NCI-H526 treated with DMSO at 0.1 percent for 48 hours (cell line): ENCODE measurements around the gene MAN2A1.
"Not testable (repeated sequence)": the region's sequence is repeated elsewhere in the genome, so short reads cannot be mapped to it uniquely, and the experiment has no call there.

Experiments used
- DNase-seq: peaks from one replicate; lab custom pipeline; 2025; lab: John Stamatoyannopoulos, UW

Gene MAN2A1

DNA sequence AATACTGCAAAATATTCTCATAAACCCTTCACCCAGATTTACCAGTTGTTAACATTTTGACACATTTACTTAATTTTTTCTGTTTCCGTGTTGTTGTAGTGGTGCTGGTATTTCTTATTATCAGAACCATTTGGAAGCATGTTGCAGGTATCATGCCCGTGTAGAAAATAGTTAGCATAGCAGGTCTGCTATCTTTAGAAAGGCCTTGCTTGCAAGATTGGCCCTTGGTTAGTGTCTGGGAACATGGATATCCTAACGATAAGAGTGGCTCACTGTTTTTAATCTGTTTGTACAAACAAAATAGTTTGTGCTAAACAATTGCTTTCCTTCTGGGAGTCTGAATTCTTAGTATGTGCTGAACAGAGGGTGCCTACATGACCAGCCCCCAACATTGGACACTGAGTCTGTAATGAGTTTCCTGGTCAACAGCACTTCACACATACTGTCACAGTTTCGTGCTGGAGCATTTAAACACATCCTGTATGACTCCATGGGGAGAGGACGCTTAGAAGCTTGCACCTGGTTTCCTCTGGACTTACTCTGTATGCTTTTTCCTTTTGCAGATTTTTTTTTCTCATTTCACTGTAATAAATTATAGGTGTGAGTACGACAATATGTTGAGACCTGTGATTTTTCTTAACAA, 66.9 kb downstream of the MAN2A1 start:
- DNase-seq, result no peak

DNA sequence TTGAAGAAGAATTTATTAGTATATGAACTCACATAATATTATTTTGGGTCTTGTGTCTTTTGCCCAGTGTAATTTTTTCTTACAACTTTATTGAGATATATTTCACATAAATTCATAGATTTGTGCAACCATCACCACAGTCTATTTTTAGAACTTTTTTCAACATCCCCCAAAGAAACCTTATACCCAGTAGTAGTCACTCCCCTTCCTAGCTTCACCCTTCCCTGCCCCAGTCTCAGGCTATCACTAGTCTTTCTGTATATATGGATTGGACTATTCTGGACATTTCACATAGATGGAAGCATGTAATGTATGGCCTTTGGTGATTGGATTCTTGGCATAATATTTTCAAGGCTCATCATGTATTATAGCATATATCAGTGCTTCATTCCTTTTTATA, 67.8 kb downstream of the MAN2A1 start:
- DNase-seq, result no peak

DNA sequence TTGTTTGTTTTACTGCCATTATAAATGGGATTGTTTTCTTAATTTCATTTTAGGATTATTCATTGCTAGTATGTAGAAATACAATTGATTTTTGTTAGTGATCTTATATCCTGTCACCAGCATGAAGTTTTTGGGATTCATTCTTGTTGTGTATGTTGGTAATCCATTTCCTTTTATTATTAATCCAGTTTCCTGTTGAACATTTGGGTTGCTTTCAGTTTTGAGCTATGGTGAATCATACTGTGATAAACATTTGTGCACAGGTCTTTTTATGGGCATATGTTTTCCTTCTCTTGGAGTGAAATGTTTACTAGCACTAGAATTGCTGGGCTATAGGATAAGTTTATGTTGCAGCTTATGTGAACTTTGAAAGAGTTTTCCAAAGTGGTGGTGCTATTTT, 69.6 kb downstream of the MAN2A1 start:
- DNase-seq, result no peak

DNA sequence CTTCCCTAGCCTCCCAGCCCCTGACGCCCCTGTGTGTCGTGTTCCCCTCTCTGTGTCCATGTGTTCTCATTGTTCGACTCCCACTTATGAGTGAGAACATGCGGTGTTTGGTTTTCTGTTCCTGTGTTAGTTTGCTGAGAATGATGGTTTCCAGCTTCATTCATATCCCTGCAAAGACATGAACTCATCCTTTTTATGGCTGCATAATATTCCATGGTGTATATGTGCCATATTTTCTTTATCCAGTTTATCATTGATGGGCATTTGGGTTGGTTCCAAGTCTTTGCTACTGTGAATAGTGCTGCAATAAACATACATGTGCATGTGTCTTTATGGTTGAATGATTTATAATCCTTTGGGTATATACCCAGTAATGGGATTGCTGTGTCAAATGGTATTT, 70.4 kb downstream of the MAN2A1 start:
- not testable (repeated sequence) for DNase-seq

DNA sequence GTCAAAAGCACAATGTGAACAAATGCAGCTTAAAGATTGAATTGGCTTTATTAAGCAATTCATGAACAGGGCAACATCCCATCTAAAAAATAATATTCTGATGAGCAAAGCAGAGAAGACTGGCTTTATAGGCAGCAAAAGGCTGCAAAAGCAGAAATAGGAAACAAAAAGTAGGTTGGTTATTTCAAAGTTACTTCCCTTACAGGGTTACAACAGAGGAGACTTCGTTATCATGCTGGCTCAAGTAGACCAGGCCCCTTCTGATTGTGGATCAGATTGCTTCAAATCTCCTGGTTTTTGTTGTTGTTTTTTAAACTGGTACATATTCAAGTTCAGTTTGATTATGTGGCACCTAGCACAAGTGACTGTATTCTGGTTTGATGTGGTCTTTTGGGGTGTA, 73.1 kb downstream of the MAN2A1 start:
- DNase-seq, result no peak

DNA sequence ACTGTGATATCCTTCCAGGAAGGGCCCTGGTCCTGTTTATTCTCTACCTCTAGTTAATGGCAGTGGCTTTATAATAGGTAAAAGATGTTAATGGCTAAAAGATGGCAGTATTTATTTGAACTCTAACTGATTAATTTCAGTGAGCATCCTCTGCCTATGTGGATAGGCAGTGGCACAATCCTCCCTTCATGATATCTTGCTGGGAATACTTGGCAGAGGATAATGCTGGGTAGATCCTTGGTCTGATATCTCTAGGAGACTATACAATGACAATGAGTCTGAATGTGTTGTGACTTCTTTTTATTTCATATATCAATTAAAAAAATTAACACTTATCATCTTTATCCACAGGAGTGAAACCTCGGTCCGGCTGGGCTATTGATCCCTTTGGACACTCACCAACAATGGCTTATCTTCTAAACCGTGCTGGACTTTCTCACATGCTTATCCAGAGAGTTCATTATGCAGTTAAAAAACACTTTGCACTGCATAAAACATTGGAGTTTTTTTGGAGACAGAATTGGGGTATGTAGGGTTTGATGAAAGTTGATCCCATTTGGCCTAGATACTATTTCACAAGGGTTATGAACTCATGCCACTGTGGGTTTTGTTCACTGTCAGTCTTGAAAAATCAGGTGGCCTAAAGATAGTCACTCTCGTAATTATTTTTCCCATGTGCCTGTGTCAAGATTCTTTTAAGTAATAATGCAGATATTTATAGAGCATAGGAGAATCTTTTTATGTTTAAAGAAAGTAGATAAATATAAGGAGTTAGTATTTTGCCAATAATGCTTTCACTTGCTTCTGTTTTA, 77.7 kb downstream of the MAN2A1 start:
- DNase-seq, result no peak

DNA sequence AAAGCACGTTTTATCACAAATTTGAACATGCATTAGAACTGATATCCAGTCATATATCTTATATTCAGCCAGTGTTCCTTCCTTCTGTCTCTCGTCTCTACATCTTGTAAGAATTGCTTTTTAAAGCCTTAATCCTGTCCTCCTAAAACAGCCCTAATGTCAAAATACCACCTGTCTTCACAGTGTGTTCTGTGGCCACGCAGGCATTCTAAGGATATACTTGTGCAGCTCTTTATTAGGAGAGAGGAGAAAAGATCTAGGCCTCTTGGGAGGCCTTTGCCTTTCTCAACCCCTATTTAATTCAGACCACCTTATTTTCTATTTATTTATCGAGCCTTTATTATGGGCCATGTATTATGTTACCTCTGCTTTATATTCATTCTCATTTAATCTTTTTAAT, 78.3 kb downstream of the MAN2A1 start:
- no peak for DNase-seq

DNA sequence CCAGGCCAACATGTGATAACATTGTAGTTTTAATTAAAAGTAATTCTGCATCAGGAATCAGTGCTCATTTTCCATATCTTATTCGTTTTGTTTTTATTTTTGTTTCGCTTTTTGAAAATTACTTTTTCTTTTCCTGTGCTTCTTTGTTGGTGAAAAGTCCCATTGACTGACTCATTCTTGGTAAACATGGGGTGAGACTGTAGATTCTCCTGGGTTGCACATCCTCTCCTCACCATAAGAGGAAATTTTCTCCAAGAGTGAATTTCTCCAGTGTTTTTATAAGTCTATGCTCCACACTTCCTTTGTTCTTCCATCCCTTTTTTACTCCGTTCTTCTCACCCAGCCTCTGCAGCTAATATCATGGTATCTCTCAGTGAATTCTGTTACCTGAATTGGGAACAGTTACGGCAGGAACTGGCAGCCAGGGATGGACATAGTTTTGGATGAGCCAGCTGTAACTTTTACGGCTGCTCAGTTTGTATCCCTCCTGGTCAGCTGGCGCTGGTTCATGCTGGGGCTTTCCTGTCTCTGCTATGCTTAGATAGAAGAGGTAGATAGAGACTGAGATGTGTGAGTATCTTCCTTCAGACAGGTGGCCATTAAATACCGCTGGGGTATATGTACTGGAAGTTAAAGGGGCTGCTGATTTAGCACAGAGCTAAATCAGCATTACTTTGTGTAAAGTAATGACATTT, 80.0 kb downstream of the MAN2A1 start:
- DNase-seq, result no peak

DNA sequence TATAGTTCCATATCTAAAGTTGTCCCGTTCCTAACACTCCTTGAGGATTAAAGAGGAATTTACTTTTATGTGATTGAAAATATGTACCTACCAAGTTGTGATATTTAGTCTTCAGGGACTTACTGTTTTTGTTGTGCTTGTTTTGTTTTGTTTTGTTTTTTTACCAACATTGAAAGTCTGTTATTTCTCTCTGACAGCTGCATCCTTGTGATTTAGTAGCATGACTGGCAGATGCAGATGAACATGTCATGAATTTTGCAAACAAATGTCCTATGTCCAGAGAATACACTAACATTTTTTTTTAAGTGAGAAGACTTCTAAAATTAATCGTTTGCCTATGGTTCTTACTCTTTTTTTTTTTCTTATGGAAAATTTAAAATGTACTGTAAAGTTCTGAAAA, 85.4 kb downstream of the MAN2A1 start:
- no peak for DNase-seq

DNA sequence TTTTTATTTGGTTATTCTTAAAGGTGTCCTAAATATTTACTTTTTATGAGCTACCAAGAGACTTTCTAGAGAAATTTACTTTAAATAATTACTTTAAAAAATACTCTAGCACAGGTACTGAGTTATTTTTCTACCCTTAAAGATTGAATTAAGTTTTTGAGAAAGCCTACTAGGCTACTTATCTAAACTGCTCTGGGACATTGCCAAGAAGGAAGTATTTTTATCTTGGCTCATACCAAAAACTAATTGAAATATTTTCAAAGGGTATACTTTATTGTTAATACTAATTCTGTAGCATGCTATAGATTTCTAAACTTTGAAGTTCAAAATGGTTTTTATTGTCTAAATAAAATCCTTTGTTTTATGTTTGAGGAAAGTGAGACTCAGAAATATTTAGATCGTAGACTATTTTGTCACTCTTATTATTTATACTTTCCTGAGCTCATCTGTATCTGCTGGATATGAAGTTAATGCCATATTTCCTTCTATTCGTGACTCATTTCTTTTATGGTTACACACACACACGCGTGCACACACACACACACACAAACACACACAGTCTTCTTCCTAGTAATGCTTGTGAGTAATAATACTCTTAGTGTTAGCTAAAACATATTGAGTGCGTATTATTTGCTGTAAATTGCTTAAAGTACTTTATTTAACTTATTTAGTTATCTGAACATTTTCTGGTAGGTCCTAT, 89.5 kb downstream of the MAN2A1 start:
- no peak for DNase-seq

DNA sequence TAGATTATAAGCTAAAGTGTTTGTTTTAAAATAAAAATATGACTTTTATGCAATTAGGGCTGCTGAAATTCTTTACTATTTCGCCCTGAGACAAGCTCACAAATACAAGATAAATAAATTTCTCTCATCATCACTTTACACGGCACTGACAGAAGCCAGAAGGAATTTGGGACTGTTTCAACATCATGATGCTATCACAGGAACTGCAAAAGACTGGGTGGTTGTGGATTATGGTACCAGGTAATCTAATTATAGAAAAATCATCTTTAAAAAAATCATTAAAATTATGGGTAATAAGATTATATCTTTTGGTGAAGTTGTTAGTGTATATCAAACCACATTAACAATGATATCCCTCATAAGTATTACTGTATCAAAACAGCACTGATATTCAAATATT, 95.0 kb downstream of the MAN2A1 start:
- no peak for DNase-seq

DNA sequence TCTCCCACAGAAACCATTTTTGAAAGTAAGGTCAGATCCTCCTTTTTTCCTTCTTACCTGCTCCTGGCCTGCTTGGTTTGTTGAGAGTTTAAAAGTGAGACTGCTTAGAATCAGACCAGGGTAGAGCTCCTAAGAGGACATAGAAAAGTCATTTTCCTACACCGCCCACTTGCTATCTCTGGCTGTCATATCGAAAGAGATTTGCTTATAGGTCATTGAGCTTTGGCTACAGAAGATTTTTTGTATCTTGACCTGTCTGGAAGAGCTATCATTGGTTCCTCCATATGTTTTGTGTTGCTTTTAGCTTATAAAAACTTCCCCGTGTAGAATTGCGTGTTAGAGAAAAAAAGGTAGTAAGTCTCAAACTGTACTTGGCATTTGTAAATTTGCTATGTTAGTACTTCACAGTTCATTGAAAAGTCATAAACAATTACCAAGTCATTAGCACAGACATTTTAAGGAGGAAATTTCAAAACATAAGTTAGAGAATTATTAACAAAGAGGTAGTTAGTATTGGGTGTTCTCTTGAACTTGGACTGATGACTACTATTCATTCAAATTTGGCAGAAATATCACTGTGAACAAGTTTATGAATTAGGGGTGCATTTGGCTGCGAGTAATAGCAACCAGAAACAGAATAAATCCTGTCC, 96.6 kb downstream of the MAN2A1 start:
- DNase-seq, result no peak

DNA sequence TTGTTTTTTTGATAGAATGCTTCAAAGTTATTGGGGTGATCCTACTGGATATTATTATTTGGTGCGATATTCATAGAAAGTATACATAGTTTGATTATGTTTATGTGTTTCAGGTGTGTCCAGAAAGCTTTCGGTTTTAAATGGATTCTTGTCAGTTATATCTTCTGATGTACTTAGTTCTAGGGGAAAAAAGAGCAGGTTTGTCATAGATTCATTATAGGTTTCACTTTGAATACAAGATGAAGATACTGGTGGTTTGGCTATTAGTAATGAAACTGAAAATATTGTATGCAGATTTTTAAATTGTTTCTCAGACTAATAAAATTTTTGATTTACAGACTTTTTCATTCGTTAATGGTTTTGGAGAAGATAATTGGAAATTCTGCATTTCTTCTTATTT, 98.9 kb downstream of the MAN2A1 start:
- DNase-seq, result no peak

DNA sequence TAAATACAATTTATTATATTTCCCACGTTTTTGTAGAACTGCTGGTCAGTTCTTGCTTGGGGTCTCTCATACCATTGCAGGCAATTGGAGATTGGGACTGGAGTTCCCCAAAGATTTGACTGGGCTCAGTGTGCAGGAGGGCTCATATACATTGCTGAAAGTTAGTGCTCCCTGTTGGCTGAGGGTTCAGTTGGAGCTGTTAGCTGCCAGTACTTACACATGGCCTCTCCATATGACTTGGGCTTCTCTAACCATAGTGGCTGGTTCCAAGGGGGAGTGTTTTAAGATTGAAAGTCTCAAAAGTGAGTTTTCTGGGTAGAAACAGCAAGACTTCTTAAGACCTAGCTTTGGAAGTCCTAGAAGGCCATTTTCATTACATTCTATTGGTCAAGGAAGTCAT, 102.9 kb downstream of the MAN2A1 start:
- DNase-seq, result no peak

DNA sequence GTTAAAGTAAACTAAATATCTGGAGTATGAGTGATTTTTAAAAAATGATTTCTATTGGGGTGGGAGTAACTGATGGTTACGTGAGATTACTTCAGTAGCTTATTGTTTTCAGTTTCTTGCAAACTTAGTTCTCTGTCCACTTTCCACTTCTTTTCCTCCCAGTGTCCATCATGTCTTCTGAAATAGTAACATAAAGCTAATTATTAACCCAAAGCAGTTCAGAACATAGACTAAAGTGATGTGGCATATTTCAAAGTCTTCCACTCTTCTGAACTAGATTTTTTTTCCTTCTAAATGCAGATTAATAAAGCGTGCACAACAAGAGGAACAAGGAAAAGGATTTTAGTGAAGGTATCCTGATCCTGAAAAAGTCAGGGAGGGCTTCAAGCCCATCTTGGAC, 114.1 kb downstream of the MAN2A1 start:
- no peak for DNase-seq

DNA sequence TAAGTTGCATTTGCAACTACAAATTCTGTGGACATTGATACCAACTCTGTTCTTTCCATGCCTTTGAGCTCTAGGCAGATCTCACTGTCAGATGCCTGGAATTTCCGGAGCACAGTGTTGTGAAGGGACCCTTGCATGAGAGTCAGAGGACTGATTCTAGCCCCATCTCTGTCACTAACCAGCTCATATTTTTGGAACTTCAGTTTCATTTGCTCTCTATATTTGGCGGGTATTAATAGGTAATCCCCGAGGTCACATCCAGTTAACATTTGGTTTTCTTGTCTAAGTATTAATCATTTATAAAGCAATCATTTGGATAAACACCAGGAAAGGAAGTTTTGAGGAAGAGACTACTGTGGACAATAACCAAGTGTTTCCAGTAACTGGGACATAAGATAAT, 115.7 kb downstream of the MAN2A1 start:
- DNase-seq, result no peak

DNA sequence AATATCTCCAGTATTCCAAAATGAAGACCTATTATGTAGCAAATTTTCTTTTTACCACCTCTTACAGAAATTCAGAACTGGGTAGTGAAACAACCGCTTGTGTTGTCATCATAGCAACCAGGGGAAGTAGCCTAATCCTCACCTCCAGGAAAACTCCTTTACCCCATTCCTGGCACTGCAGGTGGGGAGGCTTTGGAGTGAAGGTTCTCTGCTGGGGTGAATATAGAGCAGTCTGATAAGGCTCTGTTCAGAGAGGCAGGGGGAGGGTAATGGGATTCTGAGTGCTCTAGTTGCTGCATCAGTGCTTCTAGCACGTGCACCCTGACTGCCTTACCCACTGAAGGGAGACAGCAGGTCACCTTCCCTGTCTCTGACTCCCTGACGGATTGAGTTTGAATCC, 116.2 kb downstream of the MAN2A1 start:
- DNase-seq, result no peak

DNA sequence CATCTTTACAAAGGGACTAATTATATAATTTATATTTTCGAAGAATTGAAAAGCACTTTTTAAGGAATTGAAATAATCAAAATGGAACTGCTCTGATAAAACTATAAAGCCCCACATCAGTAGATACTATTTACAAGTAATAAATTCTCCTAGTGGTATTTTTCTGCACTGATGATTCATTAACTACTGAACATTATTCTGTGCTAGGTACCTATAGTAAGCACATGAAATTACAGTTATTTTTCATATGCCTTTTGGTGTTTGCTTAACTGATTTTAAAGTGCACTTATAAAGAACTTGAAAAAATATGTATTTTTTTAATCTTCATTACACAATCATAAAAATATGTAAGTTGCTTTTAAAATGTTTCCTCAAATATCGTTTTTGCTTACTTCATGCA, 123.0 kb downstream of the MAN2A1 start:
- no peak for DNase-seq

DNA sequence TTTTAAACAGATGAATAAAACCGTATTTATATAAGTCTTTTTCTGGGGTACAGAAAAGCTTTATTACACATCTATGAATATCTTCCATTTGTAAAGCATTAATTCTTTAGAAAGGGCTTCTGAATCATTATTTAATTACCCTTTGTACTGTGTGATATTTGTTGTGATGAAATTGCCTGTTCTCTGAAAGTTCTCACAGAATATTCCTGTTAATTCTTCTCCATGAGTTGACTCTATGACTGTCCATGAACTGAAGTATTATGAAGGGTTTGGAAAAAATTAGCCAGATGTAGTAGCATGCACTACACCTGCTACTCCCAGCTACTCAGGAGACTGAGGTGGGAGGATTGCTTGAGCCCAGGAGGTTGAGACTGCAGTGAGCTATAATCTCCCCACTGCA, 127.0 kb downstream of the MAN2A1 start:
- DNase-seq, result no peak

DNA sequence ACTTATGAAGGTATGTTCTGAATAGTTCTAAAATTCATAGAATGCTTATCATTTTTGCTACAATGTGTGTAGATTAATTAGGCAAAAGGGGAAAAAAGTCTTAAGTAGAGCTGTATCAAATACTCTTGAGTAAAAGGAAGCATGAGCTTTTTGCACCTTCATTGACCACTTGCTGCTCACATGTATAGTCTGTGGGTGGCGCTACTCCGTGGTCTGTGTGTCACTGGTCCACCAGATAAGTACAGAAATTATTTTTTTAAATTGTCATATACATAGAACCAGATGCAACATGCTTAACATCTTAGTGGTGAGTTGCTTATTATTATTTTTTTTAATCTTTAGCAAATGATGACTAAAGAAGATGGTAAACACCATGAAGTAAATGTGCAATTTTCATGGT, 130.2 kb downstream of the MAN2A1 start:
- DNase-seq, result no peak

DNA sequence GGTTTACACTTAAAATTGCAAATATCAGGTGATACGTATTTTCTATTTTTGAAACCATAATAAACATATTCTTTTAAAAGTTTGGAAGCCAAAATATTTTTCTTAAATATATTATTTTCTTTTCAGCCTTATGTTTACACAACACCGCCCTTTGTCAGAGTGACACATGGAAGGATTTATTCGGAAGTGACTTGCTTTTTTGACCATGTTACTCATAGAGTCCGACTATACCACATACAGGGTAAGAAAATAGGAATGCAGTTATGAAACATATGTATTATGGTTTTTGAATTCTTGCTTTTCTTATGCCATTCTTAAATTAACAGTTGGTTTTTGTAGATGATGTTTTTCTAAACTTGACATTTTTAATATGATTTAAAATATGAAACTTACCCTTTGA, 133.9 kb downstream of the MAN2A1 start:
- DNase-seq, result no peak

DNA sequence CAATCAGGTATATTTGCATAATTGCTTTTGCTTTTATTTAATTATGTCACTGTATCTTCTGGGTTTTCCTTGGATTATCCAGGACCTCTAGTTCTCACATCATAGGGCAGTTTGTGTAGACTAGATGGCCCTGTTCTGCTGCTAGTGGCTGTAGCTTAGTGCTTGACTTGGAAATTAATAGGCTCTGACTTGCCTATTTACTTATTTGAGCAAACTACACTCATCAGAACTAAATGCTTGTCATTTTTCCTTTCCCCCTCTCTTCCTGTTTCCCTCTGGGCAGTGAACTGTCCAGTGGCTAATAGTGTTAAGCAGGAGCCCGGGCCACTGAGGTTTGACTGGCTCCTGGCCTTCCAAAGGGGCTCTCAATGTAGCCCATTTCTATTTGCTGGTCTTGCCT, 135.7 kb downstream of the MAN2A1 start:
- no peak for DNase-seq
